Measurements from ENCODE around the gene CELF4. TPM values are rescaled to one million over a fixed set of nuclear protein-coding genes. Genes with fewer than 3 reads are reported as not detected.

The CELF4 gene
- polyA plus RNA-seq, 1 donor (not counting 4 experiments of a cell fraction or from before 2014, with no cell fraction given), result not detected

GRCh38 chr18:37449618-37450017 is 116.0 kb downstream of the CELF4 start:
- Histone ChIP-seq H3K27ac (ENCODE audit: control insufficient read depth, insufficient read depth, low read length) (no peak overlapping the region), H3K4me3 (ENCODE audit: control insufficient read depth in 2 of 3, extremely low read depth in 1 of 3, insufficient read depth in 2 of 3, low read depth in 1 of 3, low read length in 3 of 3) (no peak overlapping the region), H3K4me1 (ENCODE audit: control insufficient read depth, extremely low read depth, insufficient read depth, low read length) (no peaks in the 10 kb centered on the region), H3K79me2 (ENCODE audit: control insufficient read depth, insufficient read depth, low read length) (no peaks in the 10 kb centered on the region), H3K4me2 (ENCODE audit: control insufficient read depth, extremely low read depth, insufficient read depth, low read depth, low read length) (no peak overlapping the region), H3K36me3 (ENCODE audit: control insufficient read depth in 2 of 2, extremely low read depth in 1 of 2, insufficient read depth in 2 of 2, low read length in 2 of 2) (no peaks in the 10 kb centered on the region), H3K27me3 (ENCODE audit: control insufficient read depth, extremely low read depth, insufficient read depth, low read length) (no peaks in the 10 kb centered on the region), H3K9ac (ENCODE audit: control insufficient read depth, extremely low read depth, insufficient read depth, low read length) (no peak overlapping the region), H2AFZ (ENCODE audit: control insufficient read depth, low read length) (no peak overlapping the region), H3K9me3 (ENCODE audit: control insufficient read depth, low read depth, low read length) (no peaks in the 10 kb centered on the region), H3K9me1 (ENCODE audit: control insufficient read depth, extremely low read depth, insufficient read depth, low read length) (no peaks in the 10 kb centered on the region), H4K20me1 (ENCODE audit: control insufficient read depth, extremely low read depth, insufficient read depth, low read length) (no peaks in the 10 kb centered on the region)
- no peak for TF ChIP-seq EZH2 (IDR thresholded peaks at IDR 0.05; ENCODE audit: low read length)
- TF ChIP-seq CTCF (optimal IDR thresholded peaks at IDR 0.05 in 1 of 3, IDR thresholded peaks at IDR 0.05 in 1 of 3, conservative IDR thresholded peaks at IDR 0.05 in 1 of 3; ENCODE audit: extremely low read depth in 1 of 3, insufficient read depth in 2 of 3, low read length in 3 of 3), result no peak
- dilution Hi-C loops (cut with MboI; ENCODE audit: extremely low pct_ligation_motif_present, low sequenced_read_pairs), result no loop called here
- no peak for FAIRE-seq
- DNase-seq (ENCODE audit: low read depth, low spot score), result no peak

GRCh38 chr18:37448946-37449345 is 116.7 kb downstream of the CELF4 start:
- no peaks in the 10 kb centered on the region for H3K4me1 ChIP-seq (ENCODE audit: control insufficient read depth, extremely low read depth, insufficient read depth, low read length)
- no peak overlapping the region for H3K4me2 ChIP-seq (ENCODE audit: control insufficient read depth, extremely low read depth, insufficient read depth, low read depth, low read length)
- no peak for TF ChIP-seq CTCF (optimal IDR thresholded peaks at IDR 0.05 in 1 of 3, IDR thresholded peaks at IDR 0.05 in 1 of 3, conservative IDR thresholded peaks at IDR 0.05 in 1 of 3; ENCODE audit: extremely low read depth in 1 of 3, insufficient read depth in 2 of 3, low read length in 3 of 3)
- no peak for TF ChIP-seq EZH2 (IDR thresholded peaks at IDR 0.05; ENCODE audit: low read length)
- H3K4me3 ChIP-seq (ENCODE audit: control insufficient read depth in 2 of 3, extremely low read depth in 1 of 3, insufficient read depth in 2 of 3, low read depth in 1 of 3, low read length in 3 of 3), result no peak overlapping the region
- H3K27ac ChIP-seq (ENCODE audit: control insufficient read depth, insufficient read depth, low read length), result no peak overlapping the region
- no peaks in the 10 kb centered on the region for H3K27me3 ChIP-seq (ENCODE audit: control insufficient read depth, extremely low read depth, insufficient read depth, low read length)
- H4K20me1 ChIP-seq (ENCODE audit: control insufficient read depth, extremely low read depth, insufficient read depth, low read length), result no peaks in the 10 kb centered on the region
- H3K36me3 ChIP-seq (ENCODE audit: control insufficient read depth in 2 of 2, extremely low read depth in 1 of 2, insufficient read depth in 2 of 2, low read length in 2 of 2), result no peaks in the 10 kb centered on the region
- no peak for FAIRE-seq
- H3K9me1 ChIP-seq (ENCODE audit: control insufficient read depth, extremely low read depth, insufficient read depth, low read length), result no peaks in the 10 kb centered on the region
- dilution Hi-C loops (cut with MboI; ENCODE audit: extremely low pct_ligation_motif_present, low sequenced_read_pairs), result no loop called here
- H3K79me2 ChIP-seq (ENCODE audit: control insufficient read depth, insufficient read depth, low read length), result no peaks in the 10 kb centered on the region
- no peak for DNase-seq (ENCODE audit: low read depth, low spot score)
- no peak overlapping the region for H3K9ac ChIP-seq (ENCODE audit: control insufficient read depth, extremely low read depth, insufficient read depth, low read length)
- no peak overlapping the region for H2AFZ ChIP-seq (ENCODE audit: control insufficient read depth, low read length)
- no peaks in the 10 kb centered on the region for H3K9me3 ChIP-seq (ENCODE audit: control insufficient read depth, low read depth, low read length)

Data from keratinocyte (primary cell).